CD4-positive, alpha-beta memory T cell (primary cell): ENCODE results near the gene KCNE4. TPM values are rescaled to one million over a fixed set of nuclear protein-coding genes. Genes with fewer than 3 reads are reported as not detected.

Experiments used
- CTCF ChIA-PET: fragments of 350-600 bp; sonication (Branson Sonifier 250); formaldehyde crosslinking; loops from one replicate; lab custom pipeline; 2021; ENCODE audit warnings: inconsistent platforms; ENCODE audit not compliant: partially characterized antibody; lab: Charles Lee
- POLR2A ChIA-PET: fragments of 350-600 bp; sonication (Branson Sonifier 250); formaldehyde crosslinking; loops from one replicate; lab custom pipeline; 2021; ENCODE audit not compliant: partially characterized antibody; lab: Charles Lee
- DNase-seq, 5 donors: peaks; one replicate each; pipeline versions ENCODE4 v3.0.0 to v3.0.0-alpha.2; 2020 to 2022; ENCODE audit warnings: mixed read lengths in 1 of 5
- H3K27ac ChIP-seq: one replicate; pipeline ENCODE4 v1.7.0; 2013; ENCODE audit warnings: low read depth, low read length
- H3K27me3 ChIP-seq: 2 replicates; pipeline ENCODE4 v1.7.0; 2013; ENCODE audit warnings: mild to moderate bottlenecking, low read length, moderate library complexity; ENCODE audit not compliant: insufficient read depth
- H3K36me3 ChIP-seq: 2 replicates; pipeline ENCODE4 v1.7.0; 2013; ENCODE audit warnings: mild to moderate bottlenecking, low read length, moderate library complexity; ENCODE audit not compliant: insufficient read depth
- H3K4me1 ChIP-seq: 2 replicates; pipeline ENCODE4 v1.7.0; 2013; ENCODE audit warnings: mild to moderate bottlenecking, low read length, moderate library complexity; ENCODE audit not compliant: insufficient read depth
- H3K4me3 ChIP-seq, 2 donors: one replicate each; pipeline ENCODE4 v1.7.0; 2013; ENCODE audit warnings: low read length in 2 of 2, mild to moderate bottlenecking in 1 of 2
- H3K9me3 ChIP-seq, 2 donors: one replicate each; pipeline ENCODE4 v1.7.0; 2013; ENCODE audit warnings: low read length in 2 of 2, control low read depth in 1 of 2; ENCODE audit not compliant: control insufficient read depth in 1 of 2
- H3K27ac Mint-ChIP-seq, 7 donors: one replicate each; pipeline ENCODE4 v1.8.0; 2020 to 2021; ENCODE audit warnings: mixed read lengths in 7 of 7, mild to moderate bottlenecking in 6 of 7, inconsistent platforms in 3 of 7, moderate library complexity in 3 of 7
- H3K27me3 Mint-ChIP-seq, 2 donors: one replicate each; pipeline ENCODE4 v1.8.0; 2020 to 2021; ENCODE audit warnings: mixed read lengths in 2 of 2
- H3K36me3 Mint-ChIP-seq, 2 donors: one replicate each; pipeline ENCODE4 v1.8.0; 2020 to 2021; ENCODE audit warnings: mixed read lengths in 2 of 2, inconsistent platforms in 1 of 2, mild to moderate bottlenecking in 1 of 2
- H3K4me1 Mint-ChIP-seq, 4 donors: one replicate each; pipeline ENCODE4 v1.8.0; 2020 to 2021; ENCODE audit warnings: mixed read lengths in 4 of 4, mild to moderate bottlenecking in 1 of 4
- H3K4me3 Mint-ChIP-seq, 8 donors: one replicate each; pipeline ENCODE4 v1.8.0; 2020 to 2021; ENCODE audit warnings: mixed read lengths in 8 of 8, mild to moderate bottlenecking in 7 of 8, moderate library complexity in 6 of 8, inconsistent platforms in 3 of 8
- H3K9me3 Mint-ChIP-seq, 8 donors: one replicate each; pipeline ENCODE4 v1.8.0; 2020 to 2021; ENCODE audit warnings: mixed read lengths in 8 of 8, mild to moderate bottlenecking in 5 of 8, inconsistent platforms in 3 of 8, moderate library complexity in 1 of 8
- intact Hi-C: fragments of 100-400 bp; cut with micrococcal nuclease; formaldehyde crosslinking; loops from one replicate; pipeline ENCODE4 v1.15.1; 2023
- polyA plus RNA-seq, 2 donors: library from polyadenylated mRNA; unstranded; fragments of 300-500 nt; fragmentation: Illumina TruSeq; gene quantifications; one replicate each; pipeline ENCODE4 v1.2.3, GENCODE V29; 2021
- total RNA-seq, 2 experiments: library from RNA; stranded (reverse); gene quantifications; one replicate each; pipeline ENCODE4 v1.2.3, GENCODE V29; 2021

KCNE4 gene
- total RNA-seq = not detected
- not detected for polyA plus RNA-seq

GRCh38 chr2:223051693-223052289, at the start of gene KCNE4:
TSS of gene KCNE4 (plus strand) at chr2:223052190. CDS start at chr2:223052831, 641 bp downstream.
- ChIA-PET POLR2A (no interaction called here), CTCF (interaction anchor here (0.7 kb wide), 1 partner anchor 11 kb away, joined by 3 read pairs; no protein-coding TSS in a partner anchor)
- Histone ChIP-seq H3K9me3 (no peaks in the 10 kb centered on the region), H3K27me3 (no peaks in the 10 kb centered on the region), H3K4me1 (no peaks in the 10 kb centered on the region), H3K27ac (no peak within 1 kb of the TSS), H3K36me3 (no peaks in the 10 kb centered on the region), H3K4me3 (no peak within 1 kb of the TSS)
- H3K27me3 Mint-ChIP-seq = peaks cover 6 to 11% of the 10 kb centered on the region in 2 donors
- no peaks in the 10 kb centered on the region for H3K4me1 Mint-ChIP-seq
- H3K4me3 Mint-ChIP-seq = no peak within 1 kb of the TSS
- H3K36me3 Mint-ChIP-seq = no peaks in the 10 kb centered on the region
- H3K9me3 Mint-ChIP-seq = peaks cover 0 to 2% (median 0%) of the 10 kb centered on the region in 8 donors
- DNase-seq = no peak
- intact Hi-C loops = no loop called here
- H3K27ac Mint-ChIP-seq = no peak within 1 kb of the TSS

GRCh38 chr2:223003191-223003590, 48.8 kb upstream of the KCNE4 start:
- Mint-ChIP-seq H3K27me3 (peaks cover 0 to 8% of the 10 kb centered on the region in 2 donors), H3K4me1 (no peaks in the 10 kb centered on the region), H3K9me3 (peaks cover 0 to 6% (median 0%) of the 10 kb centered on the region in 8 donors), H3K36me3 (no peaks in the 10 kb centered on the region), H3K4me3 (no peak overlapping the region), H3K27ac (no peak overlapping the region)
- Histone ChIP-seq H3K9me3 (no peaks in the 10 kb centered on the region), H3K27me3 (no peaks in the 10 kb centered on the region), H3K36me3 (no peaks in the 10 kb centered on the region), H3K27ac (no peak overlapping the region), H3K4me1 (no peaks in the 10 kb centered on the region), H3K4me3 (no peak overlapping the region)
- no peak for DNase-seq
- intact Hi-C loops = no loop called here
- ChIA-PET POLR2A (no interaction called here), CTCF (no interaction called here)

- no peaks in the 10 kb centered on the region for H3K4me1 ChIP-seq
- H3K27ac ChIP-seq = no peak overlapping the region
- Mint-ChIP-seq H3K9me3 (peaks cover 0 to 6% (median 0%) of the 10 kb centered on the region in 8 donors), H3K27me3 (peaks cover 2 to 11% of the 10 kb centered on the region in 2 donors), H3K36me3 (no peaks in the 10 kb centered on the region), H3K27ac (no peak overlapping the region), H3K4me3 (no peak overlapping the region), H3K4me1 (no peaks in the 10 kb centered on the region)
- H3K4me3 ChIP-seq = no peak overlapping the region
- ChIA-PET CTCF (no interaction called here), POLR2A (no interaction called here)
- no peaks in the 10 kb centered on the region for H3K36me3 ChIP-seq
- no peak for DNase-seq
- intact Hi-C loops = no loop called here
- no peaks in the 10 kb centered on the region for H3K9me3 ChIP-seq
- no peaks in the 10 kb centered on the region for H3K27me3 ChIP-seq
Observed at GRCh38 chr2:223005496-223005895, 46.5 kb upstream of the KCNE4 start.

GRCh38 chr2:223007531-223007930, 44.5 kb upstream of the KCNE4 start:
- H3K27me3 Mint-ChIP-seq = peaks cover 3 to 15% of the 10 kb centered on the region in 2 donors
- POLR2A ChIA-PET = no interaction called here
- Histone ChIP-seq H3K27me3 (no peaks in the 10 kb centered on the region), H3K4me1 (no peaks in the 10 kb centered on the region), H3K36me3 (no peaks in the 10 kb centered on the region), H3K27ac (no peak overlapping the region), H3K4me3 (no peak overlapping the region), H3K9me3 (no peaks in the 10 kb centered on the region)
- H3K9me3 Mint-ChIP-seq = peaks cover 0 to 3% (median 0%) of the 10 kb centered on the region in 8 donors
- no peak overlapping the region for H3K4me3 Mint-ChIP-seq
- intact Hi-C loops = no loop called here
- no peaks in the 10 kb centered on the region for H3K4me1 Mint-ChIP-seq
- H3K36me3 Mint-ChIP-seq = no peaks in the 10 kb centered on the region
- DNase-seq = no peak
- CTCF ChIA-PET = interaction anchor here (1.2 kb wide), 1 partner anchor 18 kb away, joined by 3 read pairs; no protein-coding TSS in a partner anchor
- H3K27ac Mint-ChIP-seq = no peak overlapping the region

- no peak overlapping the region for H3K27ac Mint-ChIP-seq
- H3K36me3 ChIP-seq = no peaks in the 10 kb centered on the region
- no peaks in the 10 kb centered on the region for H3K4me1 ChIP-seq
- H3K27ac ChIP-seq = no peak overlapping the region
- ChIA-PET POLR2A (no interaction called here), CTCF (interaction anchor here (1.2 kb wide), 1 partner anchor 18 kb away, joined by 3 read pairs; no protein-coding TSS in a partner anchor)
- H3K4me1 Mint-ChIP-seq = no peaks in the 10 kb centered on the region
- no peaks in the 10 kb centered on the region for H3K36me3 Mint-ChIP-seq
- no peak overlapping the region for H3K4me3 Mint-ChIP-seq
- H3K4me3 ChIP-seq = no peak overlapping the region
- intact Hi-C loops = no loop called here
- peaks cover 5 to 15% of the 10 kb centered on the region in 2 donors for H3K27me3 Mint-ChIP-seq
- no peaks in the 10 kb centered on the region for H3K9me3 ChIP-seq
- H3K27me3 ChIP-seq = no peaks in the 10 kb centered on the region
- DNase-seq = no peak
- H3K9me3 Mint-ChIP-seq = peaks cover 0 to 3% (median 0%) of the 10 kb centered on the region in 8 donors
Observed at GRCh38 chr2:223008162-223008561, 43.8 kb upstream of the KCNE4 start.

GRCh38 chr2:223008956-223009355, 43.0 kb upstream of the KCNE4 start:
- Histone ChIP-seq H3K36me3 (no peaks in the 10 kb centered on the region), H3K4me3 (no peak overlapping the region), H3K27me3 (no peaks in the 10 kb centered on the region), H3K27ac (no peak overlapping the region), H3K9me3 (no peaks in the 10 kb centered on the region), H3K4me1 (no peaks in the 10 kb centered on the region)
- CTCF ChIA-PET = no interaction called here
- no peak overlapping the region for H3K27ac Mint-ChIP-seq
- DNase-seq = no peak
- POLR2A ChIA-PET = no interaction called here
- no peak overlapping the region for H3K4me3 Mint-ChIP-seq
- H3K4me1 Mint-ChIP-seq = no peaks in the 10 kb centered on the region
- intact Hi-C loops = no loop called here
- peaks cover 0 to 3% (median 0%) of the 10 kb centered on the region in 8 donors for H3K9me3 Mint-ChIP-seq
- peaks cover 5 to 12% of the 10 kb centered on the region in 2 donors for H3K27me3 Mint-ChIP-seq
- no peaks in the 10 kb centered on the region for H3K36me3 Mint-ChIP-seq

GRCh38 chr2:223010641-223011040, 41.3 kb upstream of the KCNE4 start:
- no peak overlapping the region for H3K4me3 ChIP-seq
- H3K9me3 Mint-ChIP-seq = peaks cover 0 to 3% (median 0%) of the 10 kb centered on the region in 8 donors
- no peaks in the 10 kb centered on the region for H3K4me1 Mint-ChIP-seq
- no peak overlapping the region for H3K27ac Mint-ChIP-seq
- no peaks in the 10 kb centered on the region for H3K4me1 ChIP-seq
- intact Hi-C loops = no loop called here
- no peaks in the 10 kb centered on the region for H3K9me3 ChIP-seq
- H3K36me3 Mint-ChIP-seq = no peaks in the 10 kb centered on the region
- H3K27me3 ChIP-seq = no peaks in the 10 kb centered on the region
- no peak for DNase-seq
- no peak overlapping the region for H3K4me3 Mint-ChIP-seq
- ChIA-PET CTCF (no interaction called here), POLR2A (no interaction called here)
- peaks cover 5 to 12% of the 10 kb centered on the region in 2 donors for H3K27me3 Mint-ChIP-seq
- no peaks in the 10 kb centered on the region for H3K36me3 ChIP-seq
- no peak overlapping the region for H3K27ac ChIP-seq
